Astrocyte (in vitro differentiated cells and primary cell): ENCODE measurements around the gene EPX.
"Not testable (repeated sequence)": the region's sequence is repeated elsewhere in the genome, so short reads cannot be mapped to it uniquely, and the experiment has no call there.

Source experiments
- CTCF ChIP-seq: IDR thresholded peaks from 2 replicates; pipeline ENCODE4 v1.5.1; 2011; ENCODE audit warnings: low read depth, mild to moderate bottlenecking, inconsistent platforms, low read length, moderate library complexity; ENCODE audit not compliant: insufficient read depth
- EZH2 ChIP-seq: IDR thresholded peaks from 2 replicates; pipeline ENCODE4 v1.6.1; 2012; ENCODE audit warnings: mild to moderate bottlenecking, low read length, inconsistent platforms; ENCODE audit not compliant: insufficient read depth

- TF ChIP-seq CTCF, EZH2: not testable (repeated sequence)
These were observed 49.2 kb upstream of the EPX start for GRCh38 chr17:58143335-58143734.
